ENCODE data around the gene MYH6. TPM values are rescaled to one million over a fixed set of nuclear protein-coding genes. Genes with fewer than 3 reads are reported as not detected.

The MYH6 gene
- total RNA-seq, 1 donor from 2014 or later = not detected

DNA sequence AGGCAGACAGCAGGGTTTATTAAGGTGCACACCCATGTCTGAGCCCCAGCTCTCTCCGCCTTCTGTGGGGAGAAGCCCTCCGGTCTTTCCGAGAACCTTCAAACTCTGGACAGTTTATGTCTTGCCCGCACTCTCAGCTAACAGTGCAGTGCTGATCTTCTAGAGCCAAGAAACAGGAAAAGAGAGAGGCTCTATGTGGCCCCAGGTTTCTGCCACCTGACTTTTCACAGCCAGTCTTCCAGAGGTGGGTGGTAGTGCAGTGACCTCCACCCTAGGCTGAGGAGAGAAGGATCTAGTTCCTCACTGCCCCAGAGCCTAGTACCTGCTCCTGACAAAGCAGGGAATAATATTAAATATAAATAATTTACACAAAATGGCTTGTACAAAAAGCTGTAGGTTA lies 51.4 kb downstream of the MYH6 start:
- no peak for TF ChIP-seq CTCF (IDR thresholded peaks at IDR 0.05; ENCODE audit: unreplicated experiment)
- DNase-seq (ENCODE audit: low spot score in 2 of 2, unreplicated experiment in 2 of 2) = no peak

GRCh38 chr14:23355871-23356435 lies 52.1 kb downstream of the MYH6 start:
- Mint-ChIP-seq H3K9me3 (no peaks in the 10 kb centered on the region), H3K27me3 (ENCODE audit: low read depth) (peaks cover 6% of the 10 kb centered on the region), H3K36me3 (peaks cover 7% of the 10 kb centered on the region), H3K4me1 (peaks cover 12% of the 10 kb centered on the region), H3K4me3 (no peak overlapping the region), H3K27ac (peak overlapping the region; percentile 23)
- no peak for DNase-seq (ENCODE audit: low spot score in 2 of 2, unreplicated experiment in 2 of 2)
- no peak for TF ChIP-seq CTCF (IDR thresholded peaks at IDR 0.05; ENCODE audit: unreplicated experiment)

More for the DNA sequence above, 51.4 kb downstream of the MYH6 start:
- no peaks in the 10 kb centered on the region for H3K9me3 Mint-ChIP-seq
- H3K4me3 Mint-ChIP-seq = no peak overlapping the region
- H3K27ac Mint-ChIP-seq = peak overlapping the region; percentile 23
- H3K36me3 Mint-ChIP-seq = peaks cover 8% of the 10 kb centered on the region
- H3K4me1 Mint-ChIP-seq = peaks cover 10% of the 10 kb centered on the region
- H3K27me3 Mint-ChIP-seq (ENCODE audit: low read depth) = no peaks in the 10 kb centered on the region

- Mint-ChIP-seq H3K4me3 (no peak overlapping the region), H3K36me3 (peaks cover 7% of the 10 kb centered on the region), H3K4me1 (peaks cover 12% of the 10 kb centered on the region), H3K27me3 (ENCODE audit: low read depth) (peaks cover 12% of the 10 kb centered on the region), H3K9me3 (no peaks in the 10 kb centered on the region), H3K27ac (no peak overlapping the region)
- no peak for DNase-seq (ENCODE audit: low spot score in 2 of 2, unreplicated experiment in 2 of 2)
- TF ChIP-seq CTCF (IDR thresholded peaks at IDR 0.05; ENCODE audit: unreplicated experiment) = no peak
Measured at GRCh38 chr14:23354990-23355389, 53.1 kb downstream of the MYH6 start.

- H3K4me3 Mint-ChIP-seq = peak overlapping the region; percentile 69
- H3K27me3 Mint-ChIP-seq (ENCODE audit: low read depth) = peaks cover 12% of the 10 kb centered on the region
- peaks cover 10% of the 10 kb centered on the region for H3K4me1 Mint-ChIP-seq
- no peak for TF ChIP-seq CTCF (IDR thresholded peaks at IDR 0.05; ENCODE audit: unreplicated experiment)
- H3K27ac Mint-ChIP-seq = no peak overlapping the region
- DNase-seq (ENCODE audit: low spot score in 2 of 2, unreplicated experiment in 2 of 2) = no peak
- no peaks in the 10 kb centered on the region for H3K9me3 Mint-ChIP-seq
- peaks cover 4% of the 10 kb centered on the region for H3K36me3 Mint-ChIP-seq
Measured at GRCh38 chr14:23353433-23353780, 54.7 kb downstream of the MYH6 start.

DNA sequence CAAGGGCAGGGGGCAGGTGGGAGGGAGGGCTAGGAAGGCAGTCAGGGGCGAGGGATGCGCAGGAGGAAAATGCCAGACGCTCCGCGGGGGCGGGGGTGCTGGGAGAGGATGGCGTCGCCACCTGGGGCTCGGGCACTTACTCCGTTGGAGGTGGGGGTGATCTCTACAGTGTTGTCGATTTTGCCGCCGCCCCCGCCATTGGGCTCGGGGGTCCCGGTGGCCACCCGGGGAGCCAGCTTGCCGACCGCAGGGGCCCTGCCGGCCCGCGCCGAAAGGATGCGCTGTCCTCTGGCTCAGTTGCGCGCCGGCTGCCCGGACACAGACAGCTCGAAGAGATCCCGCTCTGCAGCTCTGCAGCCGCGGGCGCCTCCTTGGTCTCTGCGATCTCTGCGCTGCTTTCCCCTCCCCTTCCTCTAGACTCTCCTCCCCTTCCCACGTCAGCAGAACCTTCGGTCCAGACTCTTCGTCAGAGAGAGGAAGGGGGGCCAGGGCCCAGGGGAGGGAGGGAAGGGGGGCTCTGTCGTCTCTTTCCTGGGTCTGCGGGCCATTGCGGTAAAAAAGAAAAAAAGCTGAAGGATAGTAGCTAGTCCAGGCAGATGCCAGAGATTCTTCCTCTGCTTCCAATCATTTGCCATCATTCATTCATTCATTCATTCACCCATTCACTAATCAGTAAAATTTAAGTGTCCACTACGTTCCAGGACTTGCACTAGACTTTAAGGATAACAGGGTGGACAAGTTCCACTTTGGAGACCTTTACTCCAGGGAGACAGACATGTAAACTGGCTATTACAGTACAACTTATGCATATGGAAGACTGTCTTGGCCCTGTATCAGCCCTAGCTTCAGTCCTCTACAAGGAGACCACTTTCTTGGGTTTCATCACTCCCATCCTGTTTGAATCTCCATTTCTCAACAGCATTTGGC lies 55.3 kb downstream of the MYH6 start, which contains the start of gene SLC22A17:
SLC22A17 (minus strand) TSS at position 382 of the 927 bp plus-strand sequence.
- DNase-seq (ENCODE audit: low spot score in 2 of 2, unreplicated experiment in 2 of 2) = peak; percentile 68 to 78
- TF ChIP-seq CTCF (IDR thresholded peaks at IDR 0.05; ENCODE audit: unreplicated experiment) = no peak
- peaks cover 10% of the 10 kb centered on the region for H3K4me1 Mint-ChIP-seq
- peaks cover 12% of the 10 kb centered on the region for H3K27me3 Mint-ChIP-seq (ENCODE audit: low read depth)
- H3K27ac Mint-ChIP-seq = peak within 1 kb of the TSS; percentile 35
- H3K9me3 Mint-ChIP-seq = no peaks in the 10 kb centered on the region
- peak within 1 kb of the TSS; percentile 69 for H3K4me3 Mint-ChIP-seq
- H3K36me3 Mint-ChIP-seq = peaks cover 4% of the 10 kb centered on the region
